Subcutaneous abdominal adipose tissue (tissue), 5 donors: Measurements from ENCODE around the gene SVIL.

ENCODE experiments used
- H3K27ac ChIP-seq: one replicate; pipeline ENCODE4 v1.7.0; 2013; ENCODE audit warnings: low read depth, mild to moderate bottlenecking, inconsistent platforms, low read length, moderate library complexity
- H3K27me3 ChIP-seq, 5 donors: one replicate each; pipeline ENCODE4 v1.7.0; 2013; ENCODE audit warnings: low read length in 5 of 5, inconsistent platforms in 1 of 5; ENCODE audit not compliant: control insufficient read depth in 5 of 5, insufficient read depth in 4 of 5
- H3K36me3 ChIP-seq, 5 donors: one replicate each; pipeline ENCODE4 v1.7.0; 2013; ENCODE audit warnings: low read length in 5 of 5; ENCODE audit not compliant: control insufficient read depth in 5 of 5, insufficient read depth in 5 of 5
- H3K4me1 ChIP-seq, 5 donors: one replicate each; pipeline ENCODE4 v1.7.0; 2013; ENCODE audit warnings: low read length in 5 of 5, mild to moderate bottlenecking in 3 of 5, moderate library complexity in 1 of 5; ENCODE audit not compliant: control insufficient read depth in 5 of 5, insufficient read depth in 5 of 5
- H3K4me3 ChIP-seq, 5 donors: one replicate each; pipeline ENCODE4 v1.7.0; 2013; ENCODE audit warnings: low read length in 5 of 5, low read depth in 1 of 5
- H3K9ac ChIP-seq, 5 donors: one replicate each; pipeline ENCODE4 v1.7.0; 2013; ENCODE audit warnings: low read length in 5 of 5, mild to moderate bottlenecking in 4 of 5, moderate library complexity in 3 of 5
- H3K9me3 ChIP-seq, 5 donors: one replicate each; pipeline ENCODE4 v1.7.0; 2013; ENCODE audit warnings: low read length in 5 of 5; ENCODE audit not compliant: control insufficient read depth in 5 of 5
- donor health status: healthy.
- donor health status: healthy.
- donor health status: healthy.
- donor health status: healthy.
- donor health status: healthy.

The SVIL gene, protein sequence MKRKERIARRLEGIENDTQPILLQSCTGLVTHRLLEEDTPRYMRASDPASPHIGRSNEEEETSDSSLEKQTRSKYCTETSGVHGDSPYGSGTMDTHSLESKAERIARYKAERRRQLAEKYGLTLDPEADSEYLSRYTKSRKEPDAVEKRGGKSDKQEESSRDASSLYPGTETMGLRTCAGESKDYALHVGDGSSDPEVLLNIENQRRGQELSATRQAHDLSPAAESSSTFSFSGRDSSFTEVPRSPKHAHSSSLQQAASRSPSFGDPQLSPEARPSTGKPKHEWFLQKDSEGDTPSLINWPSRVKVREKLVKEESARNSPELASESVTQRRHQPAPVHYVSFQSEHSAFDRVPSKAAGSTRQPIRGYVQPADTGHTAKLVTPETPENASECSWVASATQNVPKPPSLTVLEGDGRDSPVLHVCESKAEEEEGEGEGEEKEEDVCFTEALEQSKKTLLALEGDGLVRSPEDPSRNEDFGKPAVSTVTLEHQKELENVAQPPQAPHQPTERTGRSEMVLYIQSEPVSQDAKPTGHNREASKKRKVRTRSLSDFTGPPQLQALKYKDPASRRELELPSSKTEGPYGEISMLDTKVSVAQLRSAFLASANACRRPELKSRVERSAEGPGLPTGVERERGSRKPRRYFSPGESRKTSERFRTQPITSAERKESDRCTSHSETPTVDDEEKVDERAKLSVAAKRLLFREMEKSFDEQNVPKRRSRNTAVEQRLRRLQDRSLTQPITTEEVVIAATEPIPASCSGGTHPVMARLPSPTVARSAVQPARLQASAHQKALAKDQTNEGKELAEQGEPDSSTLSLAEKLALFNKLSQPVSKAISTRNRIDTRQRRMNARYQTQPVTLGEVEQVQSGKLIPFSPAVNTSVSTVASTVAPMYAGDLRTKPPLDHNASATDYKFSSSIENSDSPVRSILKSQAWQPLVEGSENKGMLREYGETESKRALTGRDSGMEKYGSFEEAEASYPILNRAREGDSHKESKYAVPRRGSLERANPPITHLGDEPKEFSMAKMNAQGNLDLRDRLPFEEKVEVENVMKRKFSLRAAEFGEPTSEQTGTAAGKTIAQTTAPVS (N-terminal part only)

DNA sequence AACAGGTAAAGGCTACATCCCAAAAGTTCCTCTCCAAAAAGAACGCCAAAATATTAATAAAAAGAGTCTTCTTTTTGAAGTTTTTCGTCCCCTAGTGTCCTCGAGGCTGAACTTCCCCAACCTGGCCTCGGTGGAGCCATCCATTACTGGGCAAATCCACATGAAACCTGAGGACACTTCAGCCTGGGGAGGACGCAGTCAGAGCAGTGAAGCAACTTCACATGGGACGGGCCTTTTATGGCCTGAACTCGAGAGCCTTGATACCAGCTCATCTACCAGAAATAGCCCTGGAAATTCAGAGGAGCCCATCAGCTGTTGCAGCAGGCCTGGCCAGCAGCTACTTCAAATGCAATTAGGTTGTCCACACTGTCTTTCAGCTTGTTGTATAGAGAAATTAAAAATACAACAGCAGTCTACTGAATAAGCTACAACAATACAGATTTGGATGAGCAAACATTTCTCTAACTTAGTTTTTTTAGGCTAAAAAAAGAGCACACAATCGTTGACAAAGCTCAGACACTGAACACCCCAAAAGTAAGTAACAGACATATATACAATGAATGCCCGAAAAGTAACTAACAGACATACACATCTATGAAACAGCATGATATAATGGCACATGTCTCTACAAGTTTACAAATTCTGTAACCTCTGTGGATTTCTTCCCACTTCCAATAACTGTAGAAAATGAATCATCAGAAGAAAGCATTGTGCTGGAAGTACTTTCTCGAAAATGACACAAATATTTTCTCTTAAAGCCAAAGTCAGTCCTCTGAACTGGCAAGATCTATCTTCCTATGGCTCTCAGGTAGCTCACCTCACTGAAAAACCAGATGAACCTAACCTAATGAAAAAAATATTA lies at the start of gene SVIL:
TSS of gene SVIL (minus strand) at position 208 of the 862 bp plus-strand sequence. CDS start 79,913 bp downstream, outside the sequence.
- Histone ChIP-seq H3K9me3 (no peaks in the 10 kb centered on the region), H3K27ac (peak within 1 kb of the TSS; percentile 86), H3K4me1 (peaks cover 0 to 31% (median 30%) of the 10 kb centered on the region in 5 donors), H3K4me3 (peak within 1 kb of the TSS in 1 of 5 donors; percentile 23), H3K9ac (peak within 1 kb of the TSS in 2 of 5 donors; percentile 28 to 57), H3K36me3 (peaks cover 0 to 2% (median 0%) of the 10 kb centered on the region in 5 donors), H3K27me3 (no peaks in the 10 kb centered on the region)

GRCh38 chr10:29681676-29682448 lies 47.1 kb upstream of the SVIL start:
- Histone ChIP-seq H3K27ac (no peak overlapping the region), H3K9me3 (no peaks in the 10 kb centered on the region), H3K4me1 (peaks cover 0 to 13% (median 11%) of the 10 kb centered on the region in 5 donors), H3K4me3 (no peak overlapping the region), H3K27me3 (no peaks in the 10 kb centered on the region), H3K36me3 (peaks cover 0 to 21% (median 14%) of the 10 kb centered on the region in 5 donors), H3K9ac (no peak overlapping the region)

DNA sequence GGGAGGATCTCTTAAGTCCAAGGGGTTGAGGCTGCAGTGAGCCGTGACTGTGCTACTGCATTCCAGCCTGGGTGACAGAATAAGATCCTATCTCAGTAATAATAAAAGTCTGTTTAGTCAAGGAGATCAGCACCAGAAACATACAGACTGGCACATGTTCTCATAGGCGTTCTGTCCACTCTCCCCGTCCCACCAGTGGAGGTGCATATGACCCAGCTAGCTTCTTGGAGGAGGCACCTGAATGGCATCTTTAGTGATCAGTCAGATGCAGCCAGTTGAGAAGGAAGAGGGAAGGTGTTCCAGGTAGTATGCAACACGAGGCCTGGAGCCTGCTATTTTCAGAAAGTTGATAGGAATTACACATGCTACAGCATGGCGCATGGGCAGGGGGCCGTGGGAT lies 45.3 kb upstream of the SVIL start:
- Histone ChIP-seq H3K27me3 (no peaks in the 10 kb centered on the region), H3K9me3 (peaks cover 0 to under 1% (median 0%) of the 10 kb centered on the region in 5 donors), H3K27ac (no peak overlapping the region), H3K9ac (no peak overlapping the region), H3K4me1 (peaks cover 0 to 13% (median 11%) of the 10 kb centered on the region in 5 donors), H3K4me3 (no peak overlapping the region), H3K36me3 (peaks cover 0 to 12% (median 8%) of the 10 kb centered on the region in 5 donors)

- Histone ChIP-seq H3K27ac (no peak overlapping the region), H3K4me3 (no peak overlapping the region), H3K27me3 (no peaks in the 10 kb centered on the region), H3K9me3 (peaks cover 0 to 7% (median 0%) of the 10 kb centered on the region in 5 donors), H3K9ac (no peak overlapping the region), H3K4me1 (peaks cover 0 to 9% (median 9%) of the 10 kb centered on the region in 5 donors), H3K36me3 (no peaks in the 10 kb centered on the region)
Measured at GRCh38 chr10:29676732-29677131, 42.0 kb upstream of the SVIL start.

GRCh38 chr10:29675984-29676383 lies 41.2 kb upstream of the SVIL start:
- H3K9ac ChIP-seq: no peak overlapping the region
- no peaks in the 10 kb centered on the region for H3K36me3 ChIP-seq
- H3K4me1 ChIP-seq: peaks cover 0 to 3% (median 1%) of the 10 kb centered on the region in 5 donors
- H3K27me3 ChIP-seq: no peaks in the 10 kb centered on the region
- no peak overlapping the region for H3K4me3 ChIP-seq
- no peak overlapping the region for H3K27ac ChIP-seq
- peaks cover 0 to 7% (median 0%) of the 10 kb centered on the region in 5 donors for H3K9me3 ChIP-seq

GRCh38 chr10:29671968-29672367 lies 37.2 kb upstream of the SVIL start:
- H3K36me3 ChIP-seq: no peaks in the 10 kb centered on the region
- H3K4me1 ChIP-seq: peaks cover 0 to 14% (median 10%) of the 10 kb centered on the region in 5 donors
- H3K9ac ChIP-seq: no peak overlapping the region
- H3K27me3 ChIP-seq: no peaks in the 10 kb centered on the region
- no peak overlapping the region for H3K4me3 ChIP-seq
- H3K27ac ChIP-seq: no peak overlapping the region
- H3K9me3 ChIP-seq: peaks cover 0 to 7% (median 0%) of the 10 kb centered on the region in 5 donors

- Histone ChIP-seq H3K9ac (no peak overlapping the region), H3K9me3 (peaks cover 0 to 7% (median 0%) of the 10 kb centered on the region in 5 donors), H3K36me3 (no peaks in the 10 kb centered on the region), H3K4me3 (no peak overlapping the region), H3K4me1 (peaks cover 0 to 14% (median 10%) of the 10 kb centered on the region in 5 donors), H3K27me3 (no peaks in the 10 kb centered on the region), H3K27ac (no peak overlapping the region)
Measured at GRCh38 chr10:29671228-29671780, 36.5 kb upstream of the SVIL start.

DNA sequence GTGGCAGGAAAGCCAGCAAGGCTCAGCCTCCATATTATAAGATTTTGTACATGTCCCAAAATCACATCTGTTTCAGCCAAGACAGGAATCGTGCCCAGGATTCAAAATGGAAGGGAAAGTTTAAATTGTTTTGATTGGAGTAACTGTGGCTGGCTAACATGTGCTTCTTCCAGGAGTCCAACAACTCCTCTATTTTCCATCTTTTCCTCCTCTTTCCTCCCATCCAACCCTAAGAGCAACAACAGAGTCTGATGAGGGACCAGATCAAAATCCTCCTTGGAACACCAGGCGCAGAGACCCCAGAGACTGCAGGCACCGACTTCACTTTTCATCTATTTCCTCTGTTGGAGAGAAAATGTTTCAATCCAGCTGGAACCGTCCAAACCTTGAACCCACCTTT lies 36.0 kb upstream of the SVIL start:
- no peak overlapping the region for H3K27ac ChIP-seq
- H3K4me1 ChIP-seq: peaks cover 0 to 14% (median 10%) of the 10 kb centered on the region in 5 donors
- no peak overlapping the region for H3K9ac ChIP-seq
- no peaks in the 10 kb centered on the region for H3K36me3 ChIP-seq
- H3K9me3 ChIP-seq: peaks cover 0 to 7% (median 0%) of the 10 kb centered on the region in 5 donors
- H3K4me3 ChIP-seq: no peak overlapping the region
- H3K27me3 ChIP-seq: no peaks in the 10 kb centered on the region
